Measurements from ENCODE around the gene ATP1A2.
A peak's percentile ranks its signal among the peaks of the same experiment; 100 is the strongest.

Gene ATP1A2

DNA sequence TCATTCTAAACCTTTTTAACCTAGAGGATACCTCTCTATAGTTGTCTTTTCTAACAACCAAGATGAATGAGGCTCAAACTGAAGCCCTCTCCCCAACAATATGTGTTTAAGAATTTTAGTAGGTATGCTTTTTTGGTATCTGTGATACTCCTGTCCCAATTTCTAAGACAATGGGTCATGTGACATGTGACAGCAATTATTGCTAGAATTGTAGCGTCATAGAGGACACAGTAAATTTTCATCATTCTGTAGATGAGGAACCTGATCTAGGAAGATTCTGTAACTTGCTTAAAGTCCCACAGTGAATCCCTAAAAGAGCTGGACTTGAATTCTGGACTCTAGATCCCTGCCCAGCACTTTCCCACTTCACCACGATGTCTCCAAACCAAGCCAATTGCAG lies 63.2 kb downstream of the ATP1A2 start:
- DNase-seq = no peak
- Histone ChIP-seq H3K36me3 (no peaks in the 10 kb centered on the region), H3K4me1 (no peaks in the 10 kb centered on the region), H3K27ac (no peak overlapping the region), H3K9me3 (no peaks in the 10 kb centered on the region), H3K4me3 (no peak overlapping the region), H3K27me3 (peaks cover 0 to 2% of the 10 kb centered on the region in 2 donors)
- intact Hi-C loops (cut with DNase I; ENCODE audit: low total_unique reads) = no loop called here
- TF ChIP-seq, protein P1, sequence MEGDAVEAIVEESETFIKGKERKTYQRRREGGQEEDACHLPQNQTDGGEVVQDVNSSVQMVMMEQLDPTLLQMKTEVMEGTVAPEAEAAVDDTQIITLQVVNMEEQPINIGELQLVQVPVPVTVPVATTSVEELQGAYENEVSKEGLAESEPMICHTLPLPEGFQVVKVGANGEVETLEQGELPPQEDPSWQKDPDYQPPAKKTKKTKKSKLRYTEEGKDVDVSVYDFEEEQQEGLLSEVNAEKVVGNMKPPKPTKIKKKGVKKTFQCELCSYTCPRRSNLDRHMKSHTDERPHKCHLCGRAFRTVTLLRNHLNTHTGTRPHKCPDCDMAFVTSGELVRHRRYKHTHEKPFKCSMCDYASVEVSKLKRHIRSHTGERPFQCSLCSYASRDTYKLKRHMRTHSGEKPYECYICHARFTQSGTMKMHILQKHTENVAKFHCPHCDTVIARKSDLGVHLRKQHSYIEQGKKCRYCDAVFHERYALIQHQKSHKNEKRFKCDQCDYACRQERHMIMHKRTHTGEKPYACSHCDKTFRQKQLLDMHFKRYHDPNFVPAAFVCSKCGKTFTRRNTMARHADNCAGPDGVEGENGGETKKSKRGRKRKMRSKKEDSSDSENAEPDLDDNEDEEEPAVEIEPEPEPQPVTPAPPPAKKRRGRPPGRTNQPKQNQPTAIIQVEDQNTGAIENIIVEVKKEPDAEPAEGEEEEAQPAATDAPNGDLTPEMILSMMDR (IDR thresholded peaks at IDR 0.05) = no peak

DNA sequence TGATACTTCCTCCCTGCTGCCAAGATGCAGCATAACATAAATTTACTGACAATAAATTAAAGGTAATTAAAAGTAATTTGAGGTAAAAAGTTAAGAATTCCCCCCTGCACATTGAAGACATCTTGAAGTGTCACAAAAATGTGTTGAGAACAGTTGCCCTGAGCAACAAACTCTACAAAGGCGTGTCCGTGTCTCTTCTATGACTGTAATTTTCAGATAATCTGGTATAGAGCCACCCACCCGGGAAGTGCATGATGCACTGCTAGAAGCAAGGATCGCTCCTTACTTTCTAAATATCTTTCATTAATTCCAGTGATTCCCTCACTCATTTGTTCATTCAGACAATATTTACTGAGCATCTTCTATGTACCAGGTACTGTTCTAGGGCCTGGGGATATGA lies 63.8 kb downstream of the ATP1A2 start:
- intact Hi-C loops (cut with DNase I; ENCODE audit: low total_unique reads) = no loop called here
- Histone ChIP-seq H3K36me3 (no peaks in the 10 kb centered on the region), H3K4me3 (no peak overlapping the region)

DNA sequence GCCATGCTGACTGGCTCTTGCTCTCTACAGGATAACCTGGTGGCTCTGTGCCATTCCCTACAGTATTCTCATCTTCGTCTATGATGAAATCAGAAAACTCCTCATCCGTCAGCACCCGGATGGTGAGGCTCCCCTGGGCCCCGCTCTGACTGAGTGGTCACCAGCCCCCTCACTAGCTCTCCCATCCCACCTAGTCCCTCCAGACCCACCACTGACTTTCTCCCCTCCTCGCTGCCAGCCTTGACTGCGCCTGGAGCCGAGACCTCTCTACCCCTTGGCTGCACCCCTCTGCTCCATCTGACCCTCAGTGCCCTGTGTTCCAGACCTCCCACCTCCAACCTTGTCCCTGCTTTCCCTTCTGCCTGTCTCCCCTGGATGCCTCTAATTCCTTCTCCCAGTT lies 70.7 kb downstream of the ATP1A2 start:
- no peaks in the 10 kb centered on the region for H3K36me3 ChIP-seq
- H3K4me3 ChIP-seq = no peak overlapping the region
- intact Hi-C loops (cut with DNase I; ENCODE audit: low total_unique reads) = no loop called here
- no peaks in the 10 kb centered on the region for H3K9me3 ChIP-seq
- no peak overlapping the region for H3K27ac ChIP-seq
- peaks cover 0 to 16% (median 13%) of the 10 kb centered on the region in 4 donors for H3K4me1 ChIP-seq
- TF ChIP-seq, protein P1 (IDR thresholded peaks at IDR 0.05) = no peak
- H3K27me3 ChIP-seq = no peaks in the 10 kb centered on the region
- peak in 1 of 2 donors; percentile 62 for DNase-seq

More for the DNA sequence above, 63.8 kb downstream of the ATP1A2 start:
- DNase-seq = no peak
- TF ChIP-seq, protein P1 (IDR thresholded peaks at IDR 0.05) = no peak
- Histone ChIP-seq H3K9me3 (no peaks in the 10 kb centered on the region), H3K27me3 (peaks cover 0 to 2% of the 10 kb centered on the region in 2 donors), H3K27ac (no peak overlapping the region), H3K4me1 (no peaks in the 10 kb centered on the region)

DNA sequence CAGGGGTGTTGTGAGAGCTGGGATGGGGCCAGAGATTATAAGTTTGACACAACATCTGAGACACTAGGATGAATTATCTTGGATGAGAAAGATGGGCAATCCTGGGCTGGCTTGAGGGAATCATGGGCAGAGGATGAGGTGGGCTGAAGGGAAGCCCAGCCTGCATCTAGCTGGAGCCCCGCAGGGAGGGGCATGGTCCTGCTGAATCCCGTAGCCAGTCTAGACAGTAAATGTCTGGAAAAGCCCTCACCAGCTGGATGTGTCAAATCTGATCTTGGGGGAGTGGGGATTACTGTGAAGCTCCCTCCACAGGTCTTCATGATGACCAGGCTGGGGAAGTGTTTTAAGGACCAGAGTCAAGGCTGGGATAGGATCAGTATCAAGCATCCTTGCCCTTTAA lies 71.2 kb downstream of the ATP1A2 start:
- Histone ChIP-seq H3K4me1 (peaks cover 0 to 16% (median 13%) of the 10 kb centered on the region in 4 donors), H3K4me3 (no peak overlapping the region), H3K27ac (no peak overlapping the region), H3K27me3 (no peaks in the 10 kb centered on the region), H3K36me3 (no peaks in the 10 kb centered on the region), H3K9me3 (no peaks in the 10 kb centered on the region)
- TF ChIP-seq, protein P1 (IDR thresholded peaks at IDR 0.05) = no peak
- peak in 1 of 2 donors; percentile 27 for DNase-seq
- intact Hi-C loops (cut with DNase I; ENCODE audit: low total_unique reads) = no loop called here

DNA sequence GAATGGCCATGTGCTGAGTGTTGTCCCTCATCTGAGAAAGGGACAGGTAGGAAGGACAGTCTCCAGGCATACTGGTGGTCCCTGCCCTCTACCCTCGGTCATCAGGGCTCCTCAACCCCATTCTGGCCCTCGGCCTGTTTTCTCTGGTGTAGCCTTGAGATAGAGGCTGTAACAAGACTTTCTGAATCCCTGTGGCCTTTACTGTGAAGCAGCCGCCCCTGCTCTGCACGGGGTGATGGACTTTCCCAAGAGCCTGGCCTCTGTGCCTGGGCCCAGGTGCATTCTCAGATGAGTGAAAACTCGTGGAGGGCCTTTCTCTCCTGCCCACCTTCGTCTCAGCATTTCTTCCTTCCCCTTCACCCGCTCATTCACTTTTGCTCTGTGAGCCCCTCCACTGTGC lies 71.8 kb downstream of the ATP1A2 start:
- no peak overlapping the region for H3K4me3 ChIP-seq
- peaks cover 0 to 16% (median 13%) of the 10 kb centered on the region in 4 donors for H3K4me1 ChIP-seq
- TF ChIP-seq, protein P1 (IDR thresholded peaks at IDR 0.05) = no peak
- H3K36me3 ChIP-seq = no peaks in the 10 kb centered on the region
- H3K9me3 ChIP-seq = no peaks in the 10 kb centered on the region
- H3K27ac ChIP-seq = no peak overlapping the region
- H3K27me3 ChIP-seq = no peaks in the 10 kb centered on the region
- intact Hi-C loops (cut with DNase I; ENCODE audit: low total_unique reads) = no loop called here
- peak in 1 of 2 donors; percentile 16 for DNase-seq

DNA sequence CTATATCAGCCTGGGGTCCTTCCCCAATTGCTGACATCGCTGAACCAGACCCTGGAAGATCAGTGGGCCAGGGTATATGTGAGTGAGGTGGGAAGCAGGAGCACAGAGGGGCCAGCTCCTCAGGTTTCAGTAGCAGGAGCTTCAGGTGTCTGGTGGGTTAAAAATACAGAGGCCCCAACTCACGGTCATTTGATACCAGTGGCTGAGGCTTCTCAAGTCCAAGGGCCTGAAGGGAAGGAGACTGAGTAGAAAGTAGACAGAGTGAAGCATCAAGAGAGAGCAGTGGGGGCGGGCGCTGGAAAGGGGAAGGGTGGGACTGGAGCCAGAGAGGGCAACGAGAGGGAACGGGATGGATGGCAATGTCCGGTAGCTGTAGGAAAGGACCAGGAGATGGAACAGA lies 72.8 kb downstream of the ATP1A2 start:
- H3K27me3 ChIP-seq = no peaks in the 10 kb centered on the region
- TF ChIP-seq, protein P1 (IDR thresholded peaks at IDR 0.05) = no peak
- H3K9me3 ChIP-seq = no peaks in the 10 kb centered on the region
- intact Hi-C loops (cut with DNase I; ENCODE audit: low total_unique reads) = no loop called here
- H3K4me3 ChIP-seq = no peak overlapping the region
- H3K36me3 ChIP-seq = no peaks in the 10 kb centered on the region
- peaks cover 0 to 24% (median 22%) of the 10 kb centered on the region in 4 donors for H3K4me1 ChIP-seq
- H3K27ac ChIP-seq = no peak overlapping the region
- DNase-seq = no peak
